ENCODE measurements around the gene CLSTN3. TPM values are rescaled to one million over a fixed set of nuclear protein-coding genes. Genes with fewer than 3 reads are reported as not detected.

CLSTN3 gene
- total and polyA plus RNA-seq, 2 of the 13 experiments (the other 11 are each of a cell fraction or from before 2014, with no cell fraction given): 26.2 to 94.1 TPM

DNA sequence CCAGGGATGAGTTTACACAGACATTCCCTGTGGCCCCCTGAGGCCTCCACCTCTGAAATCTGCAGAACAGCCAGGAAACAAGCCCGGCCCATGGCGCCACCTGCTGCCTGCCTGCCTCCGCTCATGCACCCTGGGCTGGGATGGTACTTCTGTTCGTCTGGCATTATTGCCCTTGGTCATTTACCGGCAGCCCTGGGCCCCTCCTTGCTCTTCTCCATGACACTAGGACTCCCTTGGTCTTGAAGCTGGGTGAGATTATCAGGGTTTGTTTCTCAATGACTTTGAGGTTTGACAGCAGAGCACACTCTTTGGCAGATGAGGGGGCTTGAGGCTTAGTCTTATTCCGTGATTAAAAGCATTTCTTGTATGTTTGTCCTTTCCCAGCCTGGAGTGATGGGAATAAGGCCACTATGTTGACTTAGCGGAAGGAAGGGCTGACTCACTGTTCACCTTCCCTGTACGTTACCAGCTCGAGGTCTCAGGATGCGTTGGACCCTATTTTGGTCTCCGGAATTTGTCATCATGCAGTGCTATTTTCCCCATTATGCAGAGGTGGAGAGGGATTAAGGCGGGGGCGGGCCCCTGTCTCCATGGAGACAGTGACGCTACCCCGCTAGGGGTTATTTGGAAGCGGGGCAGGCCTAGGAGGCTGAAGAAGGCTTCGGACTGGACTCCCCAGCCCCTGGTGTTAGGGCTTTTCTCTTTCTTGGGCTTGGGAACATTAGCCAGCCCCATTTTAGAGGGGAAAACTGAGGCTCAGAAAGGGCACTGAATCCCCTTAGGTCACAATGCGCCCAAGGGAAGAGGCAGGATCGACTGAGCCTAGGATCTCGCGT is 58.6 kb downstream of the CLSTN3 start (continued):
- TF ChIP-seq, protein P1, sequence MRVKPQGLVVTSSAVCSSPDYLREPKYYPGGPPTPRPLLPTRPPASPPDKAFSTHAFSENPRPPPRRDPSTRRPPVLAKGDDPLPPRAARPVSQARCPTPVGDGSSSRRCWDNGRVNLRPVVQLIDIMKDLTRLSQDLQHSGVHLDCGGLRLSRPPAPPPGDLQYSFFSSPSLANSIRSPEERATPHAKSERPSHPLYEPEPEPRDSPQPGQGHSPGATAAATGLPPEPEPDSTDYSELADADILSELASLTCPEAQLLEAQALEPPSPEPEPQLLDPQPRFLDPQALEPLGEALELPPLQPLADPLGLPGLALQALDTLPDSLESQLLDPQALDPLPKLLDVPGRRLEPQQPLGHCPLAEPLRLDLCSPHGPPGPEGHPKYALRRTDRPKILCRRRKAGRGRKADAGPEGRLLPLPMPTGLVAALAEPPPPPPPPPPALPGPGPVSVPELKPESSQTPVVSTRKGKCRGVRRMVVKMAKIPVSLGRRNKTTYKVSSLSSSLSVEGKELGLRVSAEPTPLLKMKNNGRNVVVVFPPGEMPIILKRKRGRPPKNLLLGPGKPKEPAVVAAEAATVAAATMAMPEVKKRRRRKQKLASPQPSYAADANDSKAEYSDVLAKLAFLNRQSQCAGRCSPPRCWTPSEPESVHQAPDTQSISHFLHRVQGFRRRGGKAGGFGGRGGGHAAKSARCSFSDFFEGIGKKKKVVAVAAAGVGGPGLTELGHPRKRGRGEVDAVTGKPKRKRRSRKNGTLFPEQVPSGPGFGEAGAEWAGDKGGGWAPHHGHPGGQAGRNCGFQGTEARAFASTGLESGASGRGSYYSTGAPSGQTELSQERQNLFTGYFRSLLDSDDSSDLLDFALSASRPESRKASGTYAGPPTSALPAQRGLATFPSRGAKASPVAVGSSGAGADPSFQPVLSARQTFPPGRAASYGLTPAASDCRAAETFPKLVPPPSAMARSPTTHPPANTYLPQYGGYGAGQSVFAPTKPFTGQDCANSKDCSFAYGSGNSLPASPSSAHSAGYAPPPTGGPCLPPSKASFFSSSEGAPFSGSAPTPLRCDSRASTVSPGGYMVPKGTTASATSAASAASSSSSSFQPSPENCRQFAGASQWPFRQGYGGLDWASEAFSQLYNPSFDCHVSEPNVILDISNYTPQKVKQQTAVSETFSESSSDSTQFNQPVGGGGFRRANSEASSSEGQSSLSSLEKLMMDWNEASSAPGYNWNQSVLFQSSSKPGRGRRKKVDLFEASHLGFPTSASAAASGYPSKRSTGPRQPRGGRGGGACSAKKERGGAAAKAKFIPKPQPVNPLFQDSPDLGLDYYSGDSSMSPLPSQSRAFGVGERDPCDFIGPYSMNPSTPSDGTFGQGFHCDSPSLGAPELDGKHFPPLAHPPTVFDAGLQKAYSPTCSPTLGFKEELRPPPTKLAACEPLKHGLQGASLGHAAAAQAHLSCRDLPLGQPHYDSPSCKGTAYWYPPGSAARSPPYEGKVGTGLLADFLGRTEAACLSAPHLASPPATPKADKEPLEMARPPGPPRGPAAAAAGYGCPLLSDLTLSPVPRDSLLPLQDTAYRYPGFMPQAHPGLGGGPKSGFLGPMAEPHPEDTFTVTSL (CRISPR knock-in tag; IDR thresholded peaks at IDR 0.05; ENCODE audit: borderline replicate concordance): peak; percentile 49; the same call in 1 of the 2 replicates
- TF ChIP-seq, protein P2, sequence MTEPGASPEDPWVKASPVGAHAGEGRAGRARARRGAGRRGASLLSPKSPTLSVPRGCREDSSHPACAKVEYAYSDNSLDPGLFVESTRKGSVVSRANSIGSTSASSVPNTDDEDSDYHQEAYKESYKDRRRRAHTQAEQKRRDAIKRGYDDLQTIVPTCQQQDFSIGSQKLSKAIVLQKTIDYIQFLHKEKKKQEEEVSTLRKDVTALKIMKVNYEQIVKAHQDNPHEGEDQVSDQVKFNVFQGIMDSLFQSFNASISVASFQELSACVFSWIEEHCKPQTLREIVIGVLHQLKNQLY (CRISPR knock-in tag; IDR thresholded peaks at IDR 0.05): no peak
- TF ChIP-seq YEATS2 (CRISPR knock-in tag; IDR thresholded peaks at IDR 0.05; ENCODE audit: borderline replicate concordance) (no peak), ZZZ3 (CRISPR knock-in tag; IDR thresholded peaks at IDR 0.05; ENCODE audit: borderline replicate concordance) (0 out of 2 replicates have a peak, but pooled peaks have one; percentile 27), ZNF501 (CRISPR knock-in tag; IDR thresholded peaks at IDR 0.05) (peak; percentile 91; the same call in 1 of the 2 replicates), FOXA3 (CRISPR knock-in tag; IDR thresholded peaks at IDR 0.05) (0 out of 2 replicates have a peak, but pooled peaks have one; percentile 1), ZNF350 (CRISPR knock-in tag; IDR thresholded peaks at IDR 0.05; ENCODE audit: borderline replicate concordance, low read depth) (0 out of 2 replicates have a peak, but pooled peaks have one; percentile 27), NCOA1 (CRISPR knock-in tag; IDR thresholded peaks at IDR 0.05) (peak; percentile 61; the same call in 1 of the 2 replicates), NKX3-1 (CRISPR knock-in tag; IDR thresholded peaks at IDR 0.05) (no peak), ZNF605 (CRISPR knock-in tag; IDR thresholded peaks at IDR 0.05) (peak; percentile 28; the same call in 1 of the 2 replicates), ETV6 (CRISPR knock-in tag; conservative IDR thresholded peaks at IDR 0.05) (no peak), ZSCAN20 (CRISPR knock-in tag; IDR thresholded peaks at IDR 0.05; ENCODE audit: borderline replicate concordance) (no peak), ZNF224 (CRISPR knock-in tag; IDR thresholded peaks at IDR 0.05) (0 out of 2 replicates have a peak, but pooled peaks have one; percentile 26), THAP11 (CRISPR knock-in tag; IDR thresholded peaks at IDR 0.05) (peak; percentile 49), SMAD9 (CRISPR knock-in tag; IDR thresholded peaks at IDR 0.05) (peak; percentile 39; the same call in 1 of the 2 replicates), RXRA (CRISPR knock-in tag; IDR thresholded peaks at IDR 0.05) (peak; percentile 41; the same call in 1 of the 2 replicates), GATAD2A (CRISPR knock-in tag; IDR thresholded peaks at IDR 0.05) (peak; percentile 61; the same call in 1 of the 2 replicates), ZNF644 (CRISPR knock-in tag; IDR thresholded peaks at IDR 0.05; ENCODE audit: low read depth) (0 out of 2 replicates have a peak, but pooled peaks have one; percentile 13)
- TF ChIP-seq, protein P3, sequence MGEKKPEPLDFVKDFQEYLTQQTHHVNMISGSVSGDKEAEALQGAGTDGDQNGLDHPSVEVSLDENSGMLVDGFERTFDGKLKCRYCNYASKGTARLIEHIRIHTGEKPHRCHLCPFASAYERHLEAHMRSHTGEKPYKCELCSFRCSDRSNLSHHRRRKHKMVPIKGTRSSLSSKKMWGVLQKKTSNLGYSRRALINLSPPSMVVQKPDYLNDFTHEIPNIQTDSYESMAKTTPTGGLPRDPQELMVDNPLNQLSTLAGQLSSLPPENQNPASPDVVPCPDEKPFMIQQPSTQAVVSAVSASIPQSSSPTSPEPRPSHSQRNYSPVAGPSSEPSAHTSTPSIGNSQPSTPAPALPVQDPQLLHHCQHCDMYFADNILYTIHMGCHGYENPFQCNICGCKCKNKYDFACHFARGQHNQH (CRISPR knock-in tag; IDR thresholded peaks at IDR 0.05): peak; percentile 51; the same call in 1 of the 2 replicates
- TF ChIP-seq, protein P4, sequence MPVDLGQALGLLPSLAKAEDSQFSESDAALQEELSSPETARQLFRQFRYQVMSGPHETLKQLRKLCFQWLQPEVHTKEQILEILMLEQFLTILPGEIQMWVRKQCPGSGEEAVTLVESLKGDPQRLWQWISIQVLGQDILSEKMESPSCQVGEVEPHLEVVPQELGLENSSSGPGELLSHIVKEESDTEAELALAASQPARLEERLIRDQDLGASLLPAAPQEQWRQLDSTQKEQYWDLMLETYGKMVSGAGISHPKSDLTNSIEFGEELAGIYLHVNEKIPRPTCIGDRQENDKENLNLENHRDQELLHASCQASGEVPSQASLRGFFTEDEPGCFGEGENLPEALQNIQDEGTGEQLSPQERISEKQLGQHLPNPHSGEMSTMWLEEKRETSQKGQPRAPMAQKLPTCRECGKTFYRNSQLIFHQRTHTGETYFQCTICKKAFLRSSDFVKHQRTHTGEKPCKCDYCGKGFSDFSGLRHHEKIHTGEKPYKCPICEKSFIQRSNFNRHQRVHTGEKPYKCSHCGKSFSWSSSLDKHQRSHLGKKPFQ (CRISPR knock-in tag; IDR thresholded peaks at IDR 0.05; ENCODE audit: insufficient replicate concordance): peak; percentile 46

All from HepG2 (cell line).